ENCODE results near the gene PALLD.
"Not testable (repeated sequence)": the region's sequence is repeated elsewhere in the genome, so short reads cannot be mapped to it uniquely, and the experiment has no call there.

The PALLD gene

GRCh38 chr4:168679819-168680218 is 183.0 kb downstream of the PALLD start:
- no peak for DNase-seq

GRCh38 chr4:168682898-168683500 is 186.1 kb downstream of the PALLD start:
- no peak for DNase-seq

- no peak for DNase-seq
Observed at GRCh38 chr4:168683595-168683994, 186.7 kb downstream of the PALLD start.

GRCh38 chr4:168685136-168685809 is 188.4 kb downstream of the PALLD start:
- no peak for DNase-seq

- DNase-seq = no peak
Observed at GRCh38 chr4:168688584-168688983, 191.7 kb downstream of the PALLD start.

GRCh38 chr4:168689791-168690190 is 192.9 kb downstream of the PALLD start:
- DNase-seq = no peak

GRCh38 chr4:168690199-168690598 is 193.3 kb downstream of the PALLD start:
- no peak for DNase-seq

GRCh38 chr4:168691631-168692369 is 194.9 kb downstream of the PALLD start:
- DNase-seq = no peak

GRCh38 chr4:168693750-168694490 is 197.1 kb downstream of the PALLD start:
- no peak for DNase-seq

- DNase-seq = no peak
Observed at GRCh38 chr4:168694667-168695066, 197.8 kb downstream of the PALLD start.

- no peak for DNase-seq
Observed at GRCh38 chr4:168695288-168695687, 198.4 kb downstream of the PALLD start.

- no peak for DNase-seq
Observed at GRCh38 chr4:168696280-168696679, 199.4 kb downstream of the PALLD start.

- no peak for DNase-seq
Observed at GRCh38 chr4:168696826-168697225, 200.0 kb downstream of the PALLD start.

GRCh38 chr4:168699224-168699878 is 202.5 kb downstream of the PALLD start:
- DNase-seq = no peak

GRCh38 chr4:168701061-168701460 is 204.2 kb downstream of the PALLD start:
- no peak for DNase-seq

GRCh38 chr4:168702581-168703087 is 205.8 kb downstream of the PALLD start:
- not testable (repeated sequence) for DNase-seq

- no peak for DNase-seq
Observed at GRCh38 chr4:168705121-168705520, 208.3 kb downstream of the PALLD start.

GRCh38 chr4:168707205-168707604 is 210.4 kb downstream of the PALLD start:
- DNase-seq = no peak

- no peak for DNase-seq
Observed at GRCh38 chr4:168708108-168708507, 211.3 kb downstream of the PALLD start.

- peak; percentile 51 for DNase-seq
Observed at GRCh38 chr4:168710353-168710946, 213.6 kb downstream of the PALLD start.

GRCh38 chr4:168711197-168712140 is 214.6 kb downstream of the PALLD start:
- peak; percentile 62 for DNase-seq
